ENCODE measurements around the gene CHGA.

GRCh38 chr14:92956961-92957360 lies 34.0 kb downstream of the CHGA start:
- TF ChIP-seq, protein P1, sequence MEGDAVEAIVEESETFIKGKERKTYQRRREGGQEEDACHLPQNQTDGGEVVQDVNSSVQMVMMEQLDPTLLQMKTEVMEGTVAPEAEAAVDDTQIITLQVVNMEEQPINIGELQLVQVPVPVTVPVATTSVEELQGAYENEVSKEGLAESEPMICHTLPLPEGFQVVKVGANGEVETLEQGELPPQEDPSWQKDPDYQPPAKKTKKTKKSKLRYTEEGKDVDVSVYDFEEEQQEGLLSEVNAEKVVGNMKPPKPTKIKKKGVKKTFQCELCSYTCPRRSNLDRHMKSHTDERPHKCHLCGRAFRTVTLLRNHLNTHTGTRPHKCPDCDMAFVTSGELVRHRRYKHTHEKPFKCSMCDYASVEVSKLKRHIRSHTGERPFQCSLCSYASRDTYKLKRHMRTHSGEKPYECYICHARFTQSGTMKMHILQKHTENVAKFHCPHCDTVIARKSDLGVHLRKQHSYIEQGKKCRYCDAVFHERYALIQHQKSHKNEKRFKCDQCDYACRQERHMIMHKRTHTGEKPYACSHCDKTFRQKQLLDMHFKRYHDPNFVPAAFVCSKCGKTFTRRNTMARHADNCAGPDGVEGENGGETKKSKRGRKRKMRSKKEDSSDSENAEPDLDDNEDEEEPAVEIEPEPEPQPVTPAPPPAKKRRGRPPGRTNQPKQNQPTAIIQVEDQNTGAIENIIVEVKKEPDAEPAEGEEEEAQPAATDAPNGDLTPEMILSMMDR (conservative IDR thresholded peaks at IDR 0.05), result no peak
- TF ChIP-seq ZFX (IDR thresholded peaks at IDR 0.05), result no peak
